ENCODE results near the gene NSUN3.

Gene NSUN3

GRCh38 chr3:94136133-94136532 is 73.3 kb downstream of the NSUN3 start:
- DNase-seq (ENCODE audit: extremely low spot score): no peak
- TF ChIP-seq NFRKB (IDR thresholded peaks at IDR 0.05) (no peak), SP1 (IDR thresholded peaks at IDR 0.05) (no peak), LEF1 (IDR thresholded peaks at IDR 0.05; ENCODE audit: borderline replicate concordance) (no peak), FOXM1 (IDR thresholded peaks at IDR 0.05; ENCODE audit: borderline replicate concordance) (no peak), SUZ12 (IDR thresholded peaks at IDR 0.05) (no peak)
- POLR2A ChIA-PET: no interaction called here
- CTCF ChIA-PET: no interaction called here

- TF ChIP-seq ARNT (IDR thresholded peaks at IDR 0.05) (no peak), TARDBP (IDR thresholded peaks at IDR 0.05) (no peak), FOXM1 (IDR thresholded peaks at IDR 0.05; ENCODE audit: borderline replicate concordance) (no peak), ZNF384 (IDR thresholded peaks at IDR 0.05) (no peak), FOXK2 (IDR thresholded peaks at IDR 0.05) (no peak), SP1 (IDR thresholded peaks at IDR 0.05) (no peak), HDGF (IDR thresholded peaks at IDR 0.05; ENCODE audit: borderline replicate concordance) (no peak), NFRKB (IDR thresholded peaks at IDR 0.05) (no peak), ELF4 (IDR thresholded peaks at IDR 0.05) (no peak), CTBP1 (IDR thresholded peaks at IDR 0.05; ENCODE audit: borderline replicate concordance) (no peak), FOXA1 (IDR thresholded peaks at IDR 0.05) (no peak), SUZ12 (IDR thresholded peaks at IDR 0.05) (no peak), LEF1 (IDR thresholded peaks at IDR 0.05; ENCODE audit: borderline replicate concordance) (no peak), BHLHE40 (IDR thresholded peaks at IDR 0.05; ENCODE audit: borderline replicate concordance) (no peak), L3MBTL2 (conservative IDR thresholded peaks at IDR 0.05) (no peak)
- TF ChIP-seq, protein P1, sequence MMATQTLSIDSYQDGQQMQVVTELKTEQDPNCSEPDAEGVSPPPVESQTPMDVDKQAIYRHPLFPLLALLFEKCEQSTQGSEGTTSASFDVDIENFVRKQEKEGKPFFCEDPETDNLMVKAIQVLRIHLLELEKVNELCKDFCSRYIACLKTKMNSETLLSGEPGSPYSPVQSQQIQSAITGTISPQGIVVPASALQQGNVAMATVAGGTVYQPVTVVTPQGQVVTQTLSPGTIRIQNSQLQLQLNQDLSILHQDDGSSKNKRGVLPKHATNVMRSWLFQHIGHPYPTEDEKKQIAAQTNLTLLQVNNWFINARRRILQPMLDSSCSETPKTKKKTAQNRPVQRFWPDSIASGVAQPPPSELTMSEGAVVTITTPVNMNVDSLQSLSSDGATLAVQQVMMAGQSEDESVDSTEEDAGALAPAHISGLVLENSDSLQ (IDR thresholded peaks at IDR 0.05): no peak
- ChIA-PET CTCF (no interaction called here), POLR2A (no interaction called here)
- DNase-seq (ENCODE audit: extremely low spot score): no peak
These were observed 74.5 kb downstream of the NSUN3 start for GRCh38 chr3:94137377-94137776.

GRCh38 chr3:94146455-94146854 is 83.6 kb downstream of the NSUN3 start:
- ChIA-PET POLR2A (no interaction called here), CTCF (no interaction called here)
- DNase-seq (ENCODE audit: extremely low spot score): no peak
- no peak for TF ChIP-seq ZNF384 (IDR thresholded peaks at IDR 0.05)
- TF ChIP-seq ELF4 (IDR thresholded peaks at IDR 0.05): no peak
- TF ChIP-seq LEF1 (IDR thresholded peaks at IDR 0.05; ENCODE audit: borderline replicate concordance): no peak
- TF ChIP-seq FOXA1 (IDR thresholded peaks at IDR 0.05): no peak
- no peak for TF ChIP-seq NFRKB (IDR thresholded peaks at IDR 0.05)
- TF ChIP-seq BHLHE40 (IDR thresholded peaks at IDR 0.05; ENCODE audit: borderline replicate concordance): no peak
- TF ChIP-seq ARNT (IDR thresholded peaks at IDR 0.05): no peak
- TF ChIP-seq FOXM1 (IDR thresholded peaks at IDR 0.05; ENCODE audit: borderline replicate concordance): no peak

DNA sequence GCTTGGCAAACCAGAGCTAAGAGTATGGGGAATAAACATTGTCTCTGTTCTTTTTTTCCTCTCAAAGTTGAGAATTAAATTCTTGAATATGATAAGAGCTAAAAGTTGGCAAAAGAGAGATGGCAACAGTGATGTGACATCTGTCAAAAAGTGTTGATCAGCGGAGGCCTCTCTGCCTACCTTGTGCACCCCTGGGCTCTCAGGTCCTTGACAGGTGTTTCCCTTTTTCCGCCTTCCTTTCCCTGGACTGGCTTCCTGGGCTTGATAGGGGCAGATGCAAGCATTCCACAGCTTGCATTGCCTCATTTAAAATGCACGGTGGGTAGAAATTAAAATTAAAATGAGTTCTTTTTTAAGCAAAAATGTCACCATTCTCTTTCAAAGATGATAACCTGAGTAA is 84.2 kb downstream of the NSUN3 start:
- ChIA-PET POLR2A (no interaction called here), CTCF (no interaction called here)
- TF ChIP-seq CTBP1 (IDR thresholded peaks at IDR 0.05; ENCODE audit: borderline replicate concordance) (no peak), FOXA1 (IDR thresholded peaks at IDR 0.05) (no peak), BHLHE40 (IDR thresholded peaks at IDR 0.05; ENCODE audit: borderline replicate concordance) (no peak), ZNF384 (IDR thresholded peaks at IDR 0.05) (no peak), LEF1 (IDR thresholded peaks at IDR 0.05; ENCODE audit: borderline replicate concordance) (no peak), FOXM1 (IDR thresholded peaks at IDR 0.05; ENCODE audit: borderline replicate concordance) (no peak), L3MBTL2 (conservative IDR thresholded peaks at IDR 0.05) (no peak), SUZ12 (IDR thresholded peaks at IDR 0.05) (no peak), SP1 (IDR thresholded peaks at IDR 0.05) (no peak), ARNT (IDR thresholded peaks at IDR 0.05) (no peak), ELF4 (IDR thresholded peaks at IDR 0.05) (no peak), HDGF (IDR thresholded peaks at IDR 0.05; ENCODE audit: borderline replicate concordance) (no peak), FOXK2 (IDR thresholded peaks at IDR 0.05) (no peak), TARDBP (IDR thresholded peaks at IDR 0.05) (no peak), NFRKB (IDR thresholded peaks at IDR 0.05) (no peak)
- TF ChIP-seq, protein P1 (IDR thresholded peaks at IDR 0.05): no peak
- no peak for DNase-seq (ENCODE audit: extremely low spot score)

DNA sequence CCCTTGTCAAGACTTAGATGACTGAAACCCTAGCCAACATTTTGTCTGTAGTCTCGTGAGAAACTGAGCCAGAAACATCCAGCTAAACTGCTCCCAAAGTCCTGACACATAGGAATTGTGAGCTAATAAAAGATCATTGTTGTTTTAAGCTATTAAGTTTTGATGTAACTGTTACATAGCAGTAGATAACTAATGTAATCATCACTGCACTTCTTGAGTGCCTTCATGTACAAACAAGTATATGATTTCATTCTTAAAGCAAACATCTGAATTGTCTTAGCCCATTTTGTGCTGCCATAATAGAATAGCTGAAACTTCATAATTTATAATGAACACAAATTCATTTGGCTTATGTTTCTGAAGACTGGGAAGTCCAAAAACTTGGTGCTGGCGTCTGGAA is 87.3 kb downstream of the NSUN3 start:
- POLR2A ChIA-PET: no interaction called here
- DNase-seq (ENCODE audit: extremely low spot score): no peak
- CTCF ChIA-PET: no interaction called here
- TF ChIP-seq SP1 (IDR thresholded peaks at IDR 0.05): no peak
- no peak for TF ChIP-seq ZNF384 (IDR thresholded peaks at IDR 0.05)
- no peak for TF ChIP-seq SUZ12 (IDR thresholded peaks at IDR 0.05)
- TF ChIP-seq NFRKB (IDR thresholded peaks at IDR 0.05): no peak
- no peak for TF ChIP-seq FOXK2 (IDR thresholded peaks at IDR 0.05)
- TF ChIP-seq, protein P1 (IDR thresholded peaks at IDR 0.05): no peak
- no peak for TF ChIP-seq ELF4 (IDR thresholded peaks at IDR 0.05)
- no peak for TF ChIP-seq FOXM1 (IDR thresholded peaks at IDR 0.05; ENCODE audit: borderline replicate concordance)
- TF ChIP-seq BHLHE40 (IDR thresholded peaks at IDR 0.05; ENCODE audit: borderline replicate concordance): no peak
- no peak for TF ChIP-seq CTBP1 (IDR thresholded peaks at IDR 0.05; ENCODE audit: borderline replicate concordance)
- TF ChIP-seq ARNT (IDR thresholded peaks at IDR 0.05): no peak
- TF ChIP-seq TARDBP (IDR thresholded peaks at IDR 0.05): no peak
- TF ChIP-seq FOXA1 (IDR thresholded peaks at IDR 0.05): no peak
- TF ChIP-seq LEF1 (IDR thresholded peaks at IDR 0.05; ENCODE audit: borderline replicate concordance): no peak
- no peak for TF ChIP-seq HDGF (IDR thresholded peaks at IDR 0.05; ENCODE audit: borderline replicate concordance)

DNA sequence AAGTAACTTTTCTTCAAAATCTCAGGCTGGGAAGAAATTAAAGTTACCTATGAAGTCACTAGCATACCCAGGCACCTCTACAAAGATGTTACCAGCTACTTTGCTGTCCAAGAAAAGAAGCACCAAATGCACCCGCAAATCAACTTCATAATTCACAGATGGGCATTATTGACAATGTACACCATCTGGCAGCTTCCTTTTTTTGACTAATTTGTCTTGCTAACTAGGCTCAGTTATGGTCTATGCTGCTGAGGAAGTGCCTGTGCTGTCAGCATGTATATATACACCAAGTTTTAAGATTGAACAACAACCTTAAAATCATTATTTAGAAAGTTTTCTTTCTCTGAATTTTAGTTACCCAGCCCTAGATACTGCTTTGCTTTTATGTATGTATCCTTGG is 93.8 kb downstream of the NSUN3 start:
- CTCF ChIA-PET: interaction anchor here (0.5 to 0.6 kb wide), 2 partner anchors 12 to 17 kb away, joined by 3 to 4 read pairs; no protein-coding TSS in a partner anchor
- no peak for DNase-seq (ENCODE audit: extremely low spot score)
- TF ChIP-seq TARDBP (IDR thresholded peaks at IDR 0.05) (no peak), L3MBTL2 (conservative IDR thresholded peaks at IDR 0.05) (no peak), FOXM1 (IDR thresholded peaks at IDR 0.05; ENCODE audit: borderline replicate concordance) (no peak), BHLHE40 (IDR thresholded peaks at IDR 0.05; ENCODE audit: borderline replicate concordance) (no peak), LEF1 (IDR thresholded peaks at IDR 0.05; ENCODE audit: borderline replicate concordance) (no peak), ELF4 (IDR thresholded peaks at IDR 0.05) (no peak), SP1 (IDR thresholded peaks at IDR 0.05) (no peak), ARNT (IDR thresholded peaks at IDR 0.05) (no peak), HDGF (IDR thresholded peaks at IDR 0.05; ENCODE audit: borderline replicate concordance) (no peak), NFRKB (IDR thresholded peaks at IDR 0.05) (no peak), CTBP1 (IDR thresholded peaks at IDR 0.05; ENCODE audit: borderline replicate concordance) (no peak)
- TF ChIP-seq, protein P1 (IDR thresholded peaks at IDR 0.05): no peak
- POLR2A ChIA-PET: no interaction called here

Data from HEK293T (cell line).